Neuronal stem cell (in vitro differentiated cells): ENCODE results near the gene ABLIM1.

Experiments
- DNase-seq: peaks from one replicate; pipeline ENCODE4 v3.0.0-alpha.2; 2013; ENCODE audit warnings: low spot score
- H2AFZ ChIP-seq: one replicate; pipeline ENCODE4 v1.6.1; 2013; ENCODE audit warnings: mild to moderate bottlenecking, low read length, inconsistent platforms
- H2AK5ac ChIP-seq: 2 replicates; pipeline ENCODE4 v1.6.1; 2013; ENCODE audit warnings: low read depth, mild to moderate bottlenecking, inconsistent platforms, low read length, moderate library complexity, mixed read lengths
- H2BK120ac ChIP-seq: 2 replicates; pipeline ENCODE4 v1.6.1; 2013; ENCODE audit warnings: low read depth, mild to moderate bottlenecking, inconsistent platforms, low read length, moderate library complexity, mixed read lengths
- H2BK12ac ChIP-seq: one replicate; pipeline ENCODE4 v1.6.1; 2013; ENCODE audit warnings: low read length, inconsistent platforms
- H2BK15ac ChIP-seq: 2 replicates; pipeline ENCODE4 v1.6.1; 2013; ENCODE audit warnings: mild to moderate bottlenecking, low read length, inconsistent platforms, mixed read lengths
- H2BK5ac ChIP-seq: one replicate; pipeline ENCODE4 v1.6.1; 2013; ENCODE audit warnings: inconsistent platforms, mild to moderate bottlenecking, low read length, moderate library complexity
- H3K14ac ChIP-seq: one replicate; pipeline ENCODE4 v1.6.1; 2013; ENCODE audit warnings: low read length, inconsistent platforms
- H3K18ac ChIP-seq: 2 replicates; pipeline ENCODE4 v1.6.1; 2013; ENCODE audit warnings: low read length, inconsistent platforms
- H3K23ac ChIP-seq: 2 replicates; pipeline ENCODE4 v1.6.1; 2013; ENCODE audit warnings: low read depth, mild to moderate bottlenecking, mixed read lengths, low read length, inconsistent platforms; ENCODE audit not compliant: poor library complexity
- H3K27ac ChIP-seq: replicated peaks from 3 replicates; pipeline ENCODE4 v1.5.1; 2013; ENCODE audit warnings: low read length, inconsistent platforms
- H3K27me3 ChIP-seq, 3 experiments: 2 replicates each; pipeline ENCODE4 v1.6.1; 2013; ENCODE audit warnings: low read length in 3 of 3, mild to moderate bottlenecking in 2 of 3, inconsistent platforms in 1 of 3, low read depth in 1 of 3, mixed read lengths in 1 of 3, moderate library complexity in 1 of 3; ENCODE audit not compliant: control insufficient read depth in 3 of 3, insufficient read depth in 3 of 3
- H3K36me3 ChIP-seq, 2 donors: replicated peaks in 1 of 2; 2 replicates each; pipeline ENCODE4 v1.6.1; 2013; ENCODE audit warnings: low read length in 2 of 2; ENCODE audit not compliant: control insufficient read depth in 2 of 2, insufficient read depth in 2 of 2
- H3K4ac ChIP-seq: 2 replicates; pipeline ENCODE4 v1.6.1; 2013; ENCODE audit warnings: inconsistent platforms, mild to moderate bottlenecking, low read length, moderate library complexity
- H3K4me1 ChIP-seq, 2 donors: 1 replicate in 1 of 2; 2 replicates in 1 of 2; pipeline ENCODE4 v1.6.1; 2013; ENCODE audit warnings: low read length in 2 of 2, low read depth in 1 of 2; ENCODE audit not compliant: control insufficient read depth in 2 of 2, insufficient read depth in 1 of 2
- H3K4me2 ChIP-seq: one replicate; pipeline ENCODE4 v1.6.1; 2013; ENCODE audit warnings: mild to moderate bottlenecking, low read length, inconsistent platforms; ENCODE audit not compliant: insufficient read depth, poor library complexity, severe bottlenecking
- H3K4me3 ChIP-seq, 2 donors: 2 replicates each; pipeline ENCODE4 v1.5.1; 2013; ENCODE audit warnings: low read length in 2 of 2, mild to moderate bottlenecking in 2 of 2, inconsistent platforms in 1 of 2, moderate library complexity in 1 of 2
- H3K79me1 ChIP-seq: one replicate; pipeline ENCODE4 v1.6.1; 2013; ENCODE audit warnings: low read depth, mild to moderate bottlenecking, inconsistent platforms, low read length, moderate library complexity
- H3K9ac ChIP-seq: one replicate; pipeline ENCODE4 v1.6.1; 2013; ENCODE audit warnings: mild to moderate bottlenecking, low read depth, low read length, inconsistent platforms; ENCODE audit not compliant: poor library complexity
- H3K9me3 ChIP-seq, 2 donors: replicated peaks in 1 of 2; 2 replicates each; pipeline versions ENCODE3 to v1.6.1; 2013; ENCODE audit warnings: low read length in 2 of 2, mild to moderate bottlenecking in 2 of 2, inconsistent platforms in 1 of 2, low read depth in 1 of 2, mixed read lengths in 1 of 2, moderate library complexity in 1 of 2; ENCODE audit not compliant: control insufficient read depth in 2 of 2, insufficient read depth in 1 of 2
- H4K8ac ChIP-seq: one replicate; pipeline ENCODE4 v1.6.1; 2013; ENCODE audit warnings: low read depth, mild to moderate bottlenecking, inconsistent platforms, low read length, moderate library complexity
- H4K91ac ChIP-seq: one replicate; pipeline ENCODE4 v1.6.1; 2013; ENCODE audit warnings: low read length, low read depth, mild to moderate bottlenecking, inconsistent platforms; ENCODE audit not compliant: poor library complexity
- WGBS, 2 donors: extraction: QIAGEN DNeasy Blood & Tissue Kit; methylation state at CpG; one replicate each; pipeline ENCODE4 v1.1.7; 2013; ENCODE audit warnings: missing lambda C conversion rate in 2 of 2, mixed read lengths in 1 of 2; ENCODE audit not compliant: insufficient read length in 2 of 2, insufficient replicate concordance in 1 of 2; ENCODE audit errors: extremely low coverage in 2 of 2; 5-methylcytosine and 5-hydroxymethylcytosine counted together

Gene ABLIM1

DNA sequence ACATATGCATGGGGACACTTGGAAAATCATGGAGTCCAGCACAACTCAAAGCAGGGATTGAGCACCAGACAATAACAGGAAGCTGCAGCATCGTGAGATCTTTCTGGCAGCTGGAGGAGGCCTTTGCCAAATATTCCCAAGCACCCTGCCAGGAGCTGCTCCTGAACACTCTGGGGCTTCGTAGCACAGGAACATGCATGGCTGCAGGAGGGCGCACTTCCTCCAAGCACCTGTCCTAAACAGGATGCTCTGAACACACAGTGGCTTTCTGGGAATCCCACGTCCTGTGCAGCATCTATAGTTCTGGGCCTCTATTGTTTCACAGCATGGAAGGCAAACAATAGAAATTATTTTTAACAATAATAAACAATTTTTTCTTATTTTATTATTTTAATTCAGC is 4.1 kb downstream of the ABLIM1 start:
- no peak overlapping the region for H3K18ac ChIP-seq
- H3K27ac ChIP-seq, result no peak overlapping the region
- no peak overlapping the region for H2BK15ac ChIP-seq
- no peak overlapping the region for H2BK120ac ChIP-seq
- H4K8ac ChIP-seq, result no peak overlapping the region
- H3K4me1 ChIP-seq, result no peaks in the 10 kb centered on the region
- no peak for DNase-seq
- no peak overlapping the region for H2AK5ac ChIP-seq
- H3K9ac ChIP-seq, result no peak overlapping the region
- H4K91ac ChIP-seq, result no peak overlapping the region
- no peak overlapping the region for H2BK12ac ChIP-seq
- no peak overlapping the region for H3K4me2 ChIP-seq
- WGBS, 2 donors, result no CpG with 5 or more reads among the region's 4 CpGs
- H3K27me3 ChIP-seq, result peaks cover 0 to 18% (median 0%) of the 10 kb centered on the region in 3 experiments
- H2AFZ ChIP-seq, result no peak overlapping the region
- no peaks in the 10 kb centered on the region for H3K9me3 ChIP-seq
- H3K23ac ChIP-seq, result no peak overlapping the region
- H3K4ac ChIP-seq, result no peak overlapping the region
- H3K36me3 ChIP-seq, result no peaks in the 10 kb centered on the region
- H2BK5ac ChIP-seq, result no peak overlapping the region
- H3K14ac ChIP-seq, result no peak overlapping the region
- H3K79me1 ChIP-seq, result no peaks in the 10 kb centered on the region
- no peak overlapping the region for H3K4me3 ChIP-seq

DNA sequence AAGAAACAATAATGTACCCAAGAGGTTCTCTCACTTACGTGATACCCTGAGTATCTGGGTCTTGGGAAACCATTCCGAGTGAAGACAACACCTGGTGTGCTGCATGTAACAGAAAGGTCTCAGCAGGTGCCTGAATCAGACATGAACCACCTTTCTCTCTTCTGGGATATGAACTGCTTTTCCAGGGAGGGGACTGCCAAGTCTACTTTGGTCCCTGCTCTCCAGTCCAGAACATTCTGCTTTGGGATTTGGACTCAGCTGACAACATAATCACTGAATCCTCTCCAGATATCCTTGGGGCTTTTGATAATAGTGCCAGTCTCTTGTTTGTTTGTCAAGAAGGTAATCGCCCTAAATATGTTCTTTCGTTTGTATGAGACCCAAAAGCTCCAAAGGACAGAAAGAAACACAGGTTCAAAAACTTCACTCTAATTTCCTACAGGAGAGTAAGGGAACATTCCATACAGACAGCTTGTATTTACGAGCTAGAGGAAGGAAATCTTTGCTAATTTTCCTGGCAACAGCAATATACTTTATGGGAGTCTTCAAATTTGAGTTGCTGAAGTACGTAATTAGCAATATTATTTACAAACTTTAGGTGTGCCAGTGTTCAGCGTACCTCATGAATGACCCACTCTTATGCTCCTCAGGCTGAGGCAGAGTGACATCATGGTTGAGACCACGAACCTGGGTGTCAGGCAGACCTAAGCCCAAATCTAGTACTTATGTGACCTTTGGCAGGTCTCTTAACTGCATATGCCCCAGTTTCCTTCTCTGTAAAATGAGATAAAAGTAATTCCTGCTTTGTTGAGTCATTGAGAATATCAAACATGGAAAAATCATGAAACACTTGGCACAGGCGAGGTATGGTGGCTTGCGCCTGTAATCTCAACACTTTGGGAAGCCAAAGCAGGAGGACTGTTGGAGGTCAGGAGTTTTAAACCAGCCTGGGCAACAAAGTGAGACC is 5.4 kb downstream of the ABLIM1 start:
- Histone ChIP-seq H2BK120ac (no peak overlapping the region), H3K4ac (no peak overlapping the region), H3K9ac (no peak overlapping the region), H3K36me3 (no peaks in the 10 kb centered on the region), H3K9me3 (no peaks in the 10 kb centered on the region), H2BK12ac (no peak overlapping the region), H3K4me3 (no peak overlapping the region), H2AK5ac (no peak overlapping the region), H3K4me2 (no peak overlapping the region), H3K27me3 (peaks cover 0 to 18% (median 0%) of the 10 kb centered on the region in 3 experiments), H3K4me1 (no peaks in the 10 kb centered on the region), H4K91ac (no peak overlapping the region), H2AFZ (no peak overlapping the region), H3K14ac (no peak overlapping the region), H3K27ac (no peak overlapping the region), H3K79me1 (no peaks in the 10 kb centered on the region), H4K8ac (no peak overlapping the region), H3K23ac (no peak overlapping the region), H2BK15ac (no peak overlapping the region), H2BK5ac (no peak overlapping the region), H3K18ac (no peak overlapping the region)
- no peak for DNase-seq
- no CpG with 5 or more reads among the region's 10 CpGs for WGBS, 2 donors

DNA sequence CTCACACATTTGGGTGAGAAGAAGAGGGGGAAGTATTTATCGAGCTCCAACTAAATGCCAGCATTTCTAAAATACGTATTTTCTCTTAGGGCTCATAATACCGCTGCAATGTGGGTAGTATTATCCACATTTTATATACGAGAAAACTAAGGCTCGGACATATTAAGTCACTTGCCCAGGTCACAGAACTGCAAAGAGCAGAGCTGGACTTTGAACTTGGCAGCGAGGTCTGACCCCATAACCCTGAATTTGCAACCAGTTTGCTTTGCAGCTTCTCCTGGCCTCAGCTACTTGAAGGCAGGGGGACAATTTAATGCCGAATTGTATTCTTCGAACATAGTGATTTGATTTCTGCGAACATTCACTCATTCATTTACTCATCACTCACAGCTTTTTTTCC is 7.2 kb downstream of the ABLIM1 start:
- DNase-seq, result no peak
- no peaks in the 10 kb centered on the region for H3K4me1 ChIP-seq

DNA sequence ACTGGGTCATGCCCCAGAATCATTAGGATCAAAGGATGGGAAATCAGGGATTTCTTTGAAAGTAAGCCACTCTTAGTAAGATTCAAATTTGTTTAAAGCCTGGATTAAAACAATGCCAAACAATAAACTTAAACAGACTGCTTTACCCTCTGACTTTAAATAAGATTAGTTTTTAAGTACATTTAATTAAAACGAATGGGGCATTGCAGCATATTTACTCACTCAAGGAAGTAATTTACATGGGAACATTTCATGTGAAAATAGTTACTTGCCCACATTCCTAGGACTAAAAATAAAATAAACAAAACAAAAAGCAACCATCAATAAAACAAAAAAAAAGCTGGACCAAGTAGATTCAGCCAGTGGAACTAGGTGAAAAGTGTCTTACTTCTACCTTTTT is 7.8 kb downstream of the ABLIM1 start:
- Histone ChIP-seq H2BK120ac (no peak overlapping the region), H3K4me1 (no peaks in the 10 kb centered on the region), H2AK5ac (no peak overlapping the region), H3K36me3 (no peaks in the 10 kb centered on the region), H2BK15ac (no peak overlapping the region), H3K9me3 (no peaks in the 10 kb centered on the region), H3K14ac (no peak overlapping the region), H3K18ac (no peak overlapping the region), H2AFZ (no peak overlapping the region), H3K79me1 (no peaks in the 10 kb centered on the region), H3K23ac (no peak overlapping the region), H3K4ac (no peak overlapping the region), H4K91ac (no peak overlapping the region), H2BK12ac (no peak overlapping the region), H3K4me2 (no peak overlapping the region), H3K27ac (no peak overlapping the region), H2BK5ac (no peak overlapping the region), H3K9ac (no peak overlapping the region), H3K27me3 (peaks cover 0 to 18% (median 0%) of the 10 kb centered on the region in 3 experiments), H4K8ac (no peak overlapping the region), H3K4me3 (no peak overlapping the region)
- whole genome bisulfite sequencing, 2 donors, result no CpG with 5 or more reads among the region's 1 CpG
- no peak for DNase-seq

More for the DNA sequence above, 7.2 kb downstream of the ABLIM1 start:
- no peak overlapping the region for H2AFZ ChIP-seq
- no peaks in the 10 kb centered on the region for H3K36me3 ChIP-seq
- no peak overlapping the region for H3K9ac ChIP-seq
- no peak overlapping the region for H2BK12ac ChIP-seq
- H3K27ac ChIP-seq, result no peak overlapping the region
- H2BK5ac ChIP-seq, result no peak overlapping the region
- H3K27me3 ChIP-seq, result peaks cover 0 to 18% (median 0%) of the 10 kb centered on the region in 3 experiments
- no peak overlapping the region for H3K18ac ChIP-seq
- H3K23ac ChIP-seq, result no peak overlapping the region
- H3K4ac ChIP-seq, result no peak overlapping the region
- H3K14ac ChIP-seq, result no peak overlapping the region
- H3K4me2 ChIP-seq, result no peak overlapping the region
- no peaks in the 10 kb centered on the region for H3K9me3 ChIP-seq
- WGBS, 2 donors, result no CpG with 5 or more reads among the region's 9 CpGs
- no peak overlapping the region for H2AK5ac ChIP-seq
- H4K8ac ChIP-seq, result no peak overlapping the region
- no peak overlapping the region for H2BK15ac ChIP-seq
- no peak overlapping the region for H3K4me3 ChIP-seq
- H2BK120ac ChIP-seq, result no peak overlapping the region
- H3K79me1 ChIP-seq, result no peaks in the 10 kb centered on the region
- H4K91ac ChIP-seq, result no peak overlapping the region
